ENCODE data around the gene ZNF786. TPM values are rescaled to one million over a fixed set of nuclear protein-coding genes. Genes with fewer than 3 reads are reported as not detected.

Gene ZNF786, protein sequence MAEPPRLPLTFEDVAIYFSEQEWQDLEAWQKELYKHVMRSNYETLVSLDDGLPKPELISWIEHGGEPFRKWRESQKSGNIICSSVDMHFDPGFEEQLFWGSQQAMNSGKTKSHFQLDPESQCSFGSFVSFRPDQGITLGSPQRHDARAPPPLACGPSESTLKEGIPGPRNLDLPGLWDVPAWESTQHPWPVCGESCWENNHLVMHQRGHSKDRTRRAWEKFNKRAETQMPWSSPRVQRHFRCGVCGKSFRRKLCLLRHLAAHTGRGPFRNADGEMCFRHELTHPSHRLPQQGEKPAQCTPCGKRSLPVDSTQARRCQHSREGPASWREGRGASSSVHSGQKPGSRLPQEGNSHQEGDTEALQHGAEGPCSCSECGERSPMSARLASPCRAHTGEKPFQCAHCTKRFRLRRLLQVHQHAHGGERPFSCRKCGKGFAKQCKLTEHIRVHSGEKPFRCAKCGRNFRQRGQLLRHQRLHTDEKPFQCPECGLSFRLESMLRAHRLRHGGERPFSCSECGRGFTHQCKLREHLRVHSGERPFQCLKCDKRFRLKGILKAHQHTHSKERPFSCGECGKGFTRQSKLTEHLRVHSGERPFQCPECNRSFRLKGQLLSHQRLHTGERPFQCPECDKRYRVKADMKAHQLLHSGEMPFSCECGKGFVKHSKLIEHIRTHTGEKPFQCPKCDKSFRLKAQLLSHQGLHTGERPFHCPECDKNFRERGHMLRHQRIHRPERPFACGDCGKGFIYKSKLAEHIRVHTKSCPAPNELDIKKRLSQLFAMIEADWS
- total RNA-seq = 17.8 TPM

DNA sequence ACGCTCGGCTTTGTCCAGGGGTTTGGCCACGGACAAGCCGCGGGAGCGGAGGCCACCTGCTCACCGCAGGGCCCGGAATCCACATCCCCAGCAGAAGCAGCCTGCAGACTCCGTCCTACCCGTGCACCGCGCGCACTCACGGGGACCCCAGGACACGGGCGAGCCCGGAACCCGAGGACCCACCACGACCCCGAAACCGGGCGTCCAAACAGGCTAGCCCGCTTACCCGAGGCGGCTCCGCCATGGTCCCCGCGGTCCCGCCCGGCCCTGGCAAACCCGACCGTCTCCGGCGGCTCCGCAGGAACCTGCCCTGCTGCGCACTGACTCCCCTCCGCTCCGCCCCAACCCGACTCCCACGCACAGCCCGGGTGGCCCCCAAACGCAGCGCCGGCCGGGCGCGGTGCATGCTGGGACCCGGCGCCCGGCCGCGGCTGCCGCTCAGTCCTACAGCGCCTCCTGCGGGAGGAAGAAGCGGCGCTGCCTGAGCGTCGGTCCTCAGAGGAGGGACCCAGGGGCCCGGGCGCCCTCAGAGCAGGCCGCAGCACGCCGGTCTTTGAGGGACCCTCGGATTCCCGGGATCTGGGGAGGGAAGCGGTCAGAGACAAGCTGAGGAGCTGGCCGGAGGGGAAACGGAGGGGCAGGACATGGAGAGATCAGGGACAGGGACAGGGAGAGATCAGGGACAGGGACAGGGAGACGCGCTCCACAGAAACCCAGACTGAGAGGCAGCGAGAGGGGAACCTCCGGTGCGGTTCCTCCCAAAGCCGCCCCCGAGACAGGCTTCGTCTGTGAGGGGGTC is at the start of gene ZNF786:
ZNF786 (minus strand) TSS at position 322 of the 799 bp plus-strand sequence; CDS start at position 244, 78 bp downstream.

DNA sequence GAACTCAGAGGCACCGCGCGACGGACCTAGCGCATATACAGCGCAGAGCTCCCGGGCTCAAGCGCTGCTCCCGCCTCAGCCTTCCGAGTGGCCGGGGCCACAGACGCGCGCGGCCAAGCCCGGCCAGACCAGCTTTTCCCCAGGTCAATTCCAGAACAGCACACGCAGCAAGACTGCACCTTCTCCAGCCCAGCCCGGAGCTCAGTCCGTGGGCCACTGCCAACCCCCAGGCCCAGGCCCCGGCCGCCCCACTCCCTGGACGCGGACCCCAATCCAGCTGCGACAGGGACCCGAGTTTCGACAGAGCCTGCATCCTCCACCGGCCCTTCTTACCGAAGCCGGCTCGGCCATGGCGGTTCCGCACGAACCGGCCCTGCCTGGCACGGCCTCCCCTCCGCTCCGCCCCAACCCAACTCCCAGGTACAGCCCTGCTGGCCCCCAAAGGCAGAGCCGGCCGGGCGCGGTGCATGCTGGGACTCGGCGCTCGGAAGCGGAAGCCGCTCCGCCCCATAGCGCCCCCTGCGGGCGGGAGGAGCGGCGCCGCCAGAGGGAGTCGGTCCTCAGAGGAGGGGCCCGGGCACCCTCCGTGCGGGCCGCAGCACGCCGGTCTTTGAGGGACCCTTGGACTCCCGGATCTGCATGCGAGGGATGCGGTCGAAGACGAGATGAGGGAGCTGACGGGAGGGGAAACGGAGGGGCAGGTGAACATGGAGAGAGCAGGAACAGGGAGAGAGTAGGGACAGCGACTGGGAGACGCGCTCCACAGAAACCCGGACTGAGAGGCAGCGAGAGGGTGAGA is 35.5 kb upstream of the ZNF786 start, which contains the start of gene ZNF425:
ZNF425 (minus strand) TSS at position 462 of the 799 bp plus-strand sequence; CDS start at position 351, 111 bp downstream.

DNA sequence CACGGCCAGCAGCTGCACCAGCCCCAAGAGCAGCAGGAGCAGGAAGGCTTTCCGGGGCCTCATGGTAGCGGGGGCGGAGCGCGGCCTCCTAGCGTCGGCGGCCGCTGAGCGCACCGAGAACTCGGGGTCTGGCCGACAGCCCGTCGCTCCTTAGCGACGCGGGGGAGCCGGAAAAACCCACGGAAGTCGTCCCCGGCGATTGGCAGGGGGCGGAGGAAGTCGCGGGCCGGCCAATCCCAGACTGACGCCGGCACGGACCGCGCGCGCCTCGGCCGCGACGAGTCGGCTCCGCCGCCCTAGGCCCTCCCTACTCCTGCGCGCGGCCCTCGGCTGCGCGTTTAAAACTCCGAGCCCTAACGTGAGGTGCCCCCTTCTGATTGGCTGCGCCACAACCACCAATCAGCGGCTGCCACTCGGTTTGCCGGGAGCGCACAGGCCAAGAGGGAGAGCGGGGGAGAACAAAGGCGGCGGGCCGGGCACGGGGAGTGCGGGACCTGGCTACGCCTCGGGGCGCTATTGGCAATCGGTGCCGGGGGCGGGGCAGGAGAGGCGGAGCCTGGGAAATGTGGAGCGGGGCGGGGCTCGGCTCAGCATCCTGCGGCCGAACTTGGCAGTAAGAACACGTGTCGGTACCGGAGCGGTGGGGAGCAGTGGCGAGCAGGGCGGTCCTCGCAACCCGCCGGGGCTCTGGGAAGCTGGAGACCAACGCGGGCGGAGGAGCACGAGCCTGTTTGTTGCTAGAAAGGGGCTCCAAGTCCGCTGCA is 62.0 kb downstream of the ZNF786 start, which contains the start of gene PDIA4:
PDIA4 (minus strand) TSS at position 160 of the 764 bp plus-strand sequence; CDS start at position 63, 97 bp downstream.

Small RNA genes within 50 kb of the gene (small RNA-seq; reads per million reads assigned to genes)
- gene COX6B1P1 (ENCODE audit: low replicate concordance) = not detected
- 0.64 reads per million, percentile 57 among the genes with 10 or more reads in this experiment for gene RN7SL521P (ENCODE audit: low replicate concordance)
- gene RNU6-650P (ENCODE audit: low replicate concordance) = not detected

Other genes with a start within 250 kb of the ZNF786 start
- 43.5 TPM for gene EZH2, start 206.4 kb downstream of the ZNF786 start, total RNA-seq
- gene PDIA4, start 62.2 kb downstream of the ZNF786 start, total RNA-seq = 38.5 TPM
- gene ZNF425, start 35.6 kb upstream of the ZNF786 start, total RNA-seq = 5.3 TPM
- gene ZNF398, start 56.7 kb upstream of the ZNF786 start, total RNA-seq = 41.0 TPM
- 27.5 TPM for gene ZNF282, start 104.8 kb upstream of the ZNF786 start, total RNA-seq
- gene ZNF212, start 148.9 kb upstream of the ZNF786 start, total RNA-seq = 5.9 TPM
- 21.6 TPM for gene ZNF783, start 171.5 kb upstream of the ZNF786 start, total RNA-seq